ENCODE measurements around the gene FGF18.

The FGF18 gene

DNA sequence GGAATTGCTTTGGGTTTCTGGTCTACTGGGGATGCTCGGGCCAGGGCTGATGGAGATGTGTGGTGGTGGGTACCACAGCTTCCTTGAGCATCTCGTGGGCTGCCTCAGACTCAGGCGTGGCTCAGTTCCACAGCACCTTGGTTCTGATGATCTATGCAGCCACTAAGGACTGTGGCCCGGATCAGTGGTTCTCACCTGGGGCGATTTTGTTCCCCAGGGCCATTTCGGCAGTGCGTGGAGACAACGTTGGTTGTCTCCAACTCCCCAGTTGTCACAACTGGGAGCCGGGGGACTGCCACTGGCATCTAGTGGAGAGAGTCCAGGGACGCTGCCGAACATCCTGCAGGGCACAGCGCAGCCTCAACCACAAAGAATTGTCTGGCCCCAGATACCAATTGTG, 47.7 kb downstream of the FGF18 start:
- no peak for DNase-seq

- DNase-seq = no peak
Measured at GRCh38 chr5:171469326-171469725, 49.9 kb downstream of the FGF18 start.

- DNase-seq = no peak
Measured at GRCh38 chr5:171470420-171470819, 51.0 kb downstream of the FGF18 start.

GRCh38 chr5:171474230-171474813, 54.9 kb downstream of the FGF18 start:
- no peak for DNase-seq

DNA sequence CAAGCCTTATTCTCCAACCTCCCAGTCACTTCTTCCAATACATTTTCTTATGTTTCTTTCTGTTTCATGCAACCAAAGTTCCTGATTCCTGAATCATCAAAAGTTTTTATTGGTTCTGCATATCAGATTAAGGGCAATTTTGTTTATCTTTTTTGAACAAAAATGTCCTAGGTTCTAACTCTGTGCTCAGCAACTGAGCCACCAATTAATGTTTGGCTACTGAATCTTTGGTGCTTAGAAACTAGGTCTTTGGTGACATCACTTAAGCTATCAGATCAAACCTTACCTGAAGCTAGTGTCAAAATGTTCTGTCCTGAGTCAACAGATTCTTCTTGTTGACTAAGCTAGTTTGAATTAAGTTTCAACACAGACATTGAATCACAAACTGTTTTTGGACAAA, 56.1 kb downstream of the FGF18 start:
- DNase-seq = no peak

- no peak for DNase-seq
Measured at GRCh38 chr5:171476701-171477100, 57.3 kb downstream of the FGF18 start.

DNA sequence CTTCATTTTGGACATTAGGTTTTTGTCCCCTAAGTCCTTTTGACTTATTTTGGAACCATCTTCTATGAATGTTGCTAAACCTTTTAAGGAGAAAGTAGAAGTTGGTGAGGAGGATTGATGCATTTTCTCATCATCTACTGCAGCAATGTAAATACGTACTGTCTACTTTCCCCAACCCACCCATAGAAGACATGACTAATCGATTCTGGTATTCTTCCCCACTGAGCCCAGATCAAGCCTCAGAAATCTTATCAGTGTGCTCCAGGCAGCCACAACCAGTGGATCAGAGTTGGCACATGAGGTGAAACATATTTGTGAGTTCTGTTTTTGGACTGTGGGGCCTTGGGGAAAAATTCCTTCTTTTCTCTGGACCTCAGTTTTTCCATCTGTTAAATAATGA, 57.7 kb downstream of the FGF18 start:
- DNase-seq = no peak

DNA sequence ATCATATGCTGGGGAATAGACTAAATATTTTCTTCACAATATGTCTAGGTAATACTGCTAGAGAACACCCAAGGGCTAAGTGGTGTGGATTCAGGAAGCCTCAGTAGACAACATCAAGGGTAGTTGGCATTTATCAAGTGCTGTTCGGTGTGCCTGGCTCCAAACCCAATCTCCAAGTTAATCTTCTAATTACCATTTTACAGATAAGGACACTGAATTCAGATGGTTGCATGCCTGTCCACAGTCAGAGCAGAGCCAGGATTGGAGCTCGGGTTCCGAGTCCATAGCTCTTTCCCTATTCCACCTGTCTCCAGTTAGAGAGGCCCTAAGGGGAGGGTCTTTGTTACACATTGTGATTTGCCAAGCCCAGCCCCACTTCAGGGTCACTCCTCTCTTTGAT, 58.2 kb downstream of the FGF18 start:
- no peak for DNase-seq

DNA sequence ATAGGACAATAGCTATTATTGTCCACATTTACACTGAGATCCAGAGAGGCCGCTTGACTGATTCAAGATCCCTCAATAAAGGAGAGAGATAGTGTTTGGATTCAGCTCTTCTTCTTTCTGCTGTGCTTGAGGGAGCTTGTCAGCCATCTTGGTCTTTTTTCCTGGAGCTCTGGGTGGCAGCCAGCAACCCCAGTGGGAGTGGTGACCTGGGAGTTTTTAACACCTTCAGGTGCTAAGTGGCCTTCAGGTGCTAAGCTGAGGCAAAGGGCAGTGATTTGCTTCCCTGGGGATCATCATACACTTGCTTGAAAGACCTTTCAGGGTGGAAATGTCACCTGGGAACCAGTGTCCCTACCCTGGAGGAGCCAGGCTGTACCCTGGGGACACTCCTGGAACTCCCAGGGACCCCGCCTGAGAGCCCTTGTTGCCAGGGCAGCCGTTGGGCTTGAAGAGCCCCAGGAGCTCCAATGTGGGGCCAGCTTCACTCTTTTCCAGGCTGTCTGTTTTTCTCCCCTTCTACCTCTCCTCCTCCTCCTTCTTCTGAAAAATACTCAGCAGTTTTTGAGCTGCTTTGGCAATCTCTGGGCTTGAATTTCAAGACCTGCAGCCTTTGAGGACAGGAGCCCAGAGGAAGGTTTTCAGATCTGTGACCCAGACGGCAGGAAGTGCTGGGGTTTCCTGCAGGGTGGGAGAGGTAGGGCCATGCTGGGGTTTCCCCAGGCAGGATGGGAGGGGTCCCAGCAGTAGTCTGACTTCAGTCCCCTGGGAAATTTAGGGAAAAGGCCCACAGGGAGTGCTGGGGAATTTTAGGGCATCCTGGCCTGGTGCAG, 59.7 kb downstream of the FGF18 start:
- no peak for DNase-seq

- no peak for DNase-seq
Measured at GRCh38 chr5:171479776-171480125, 60.3 kb downstream of the FGF18 start.

DNA sequence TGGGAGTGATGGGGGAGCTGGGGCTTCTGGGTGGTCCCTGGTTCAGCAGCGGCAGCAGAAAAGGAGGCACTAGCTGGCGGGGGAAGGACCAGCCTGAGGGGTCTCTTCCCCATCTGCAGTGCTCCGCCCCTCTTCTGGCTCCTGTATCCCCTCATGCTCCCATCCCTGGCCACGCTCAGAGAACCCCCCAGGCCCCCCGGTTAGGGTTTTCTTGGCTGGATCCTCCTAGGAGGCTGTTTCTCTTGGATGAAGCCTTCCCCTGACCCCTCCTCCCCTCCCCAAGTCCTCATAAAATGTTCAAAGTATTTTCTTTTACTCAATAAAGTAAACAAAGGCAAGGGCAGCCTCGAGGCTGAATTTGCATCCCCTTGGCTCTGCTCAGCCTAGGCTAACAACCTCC, 60.8 kb downstream of the FGF18 start:
- DNase-seq = no peak

DNA sequence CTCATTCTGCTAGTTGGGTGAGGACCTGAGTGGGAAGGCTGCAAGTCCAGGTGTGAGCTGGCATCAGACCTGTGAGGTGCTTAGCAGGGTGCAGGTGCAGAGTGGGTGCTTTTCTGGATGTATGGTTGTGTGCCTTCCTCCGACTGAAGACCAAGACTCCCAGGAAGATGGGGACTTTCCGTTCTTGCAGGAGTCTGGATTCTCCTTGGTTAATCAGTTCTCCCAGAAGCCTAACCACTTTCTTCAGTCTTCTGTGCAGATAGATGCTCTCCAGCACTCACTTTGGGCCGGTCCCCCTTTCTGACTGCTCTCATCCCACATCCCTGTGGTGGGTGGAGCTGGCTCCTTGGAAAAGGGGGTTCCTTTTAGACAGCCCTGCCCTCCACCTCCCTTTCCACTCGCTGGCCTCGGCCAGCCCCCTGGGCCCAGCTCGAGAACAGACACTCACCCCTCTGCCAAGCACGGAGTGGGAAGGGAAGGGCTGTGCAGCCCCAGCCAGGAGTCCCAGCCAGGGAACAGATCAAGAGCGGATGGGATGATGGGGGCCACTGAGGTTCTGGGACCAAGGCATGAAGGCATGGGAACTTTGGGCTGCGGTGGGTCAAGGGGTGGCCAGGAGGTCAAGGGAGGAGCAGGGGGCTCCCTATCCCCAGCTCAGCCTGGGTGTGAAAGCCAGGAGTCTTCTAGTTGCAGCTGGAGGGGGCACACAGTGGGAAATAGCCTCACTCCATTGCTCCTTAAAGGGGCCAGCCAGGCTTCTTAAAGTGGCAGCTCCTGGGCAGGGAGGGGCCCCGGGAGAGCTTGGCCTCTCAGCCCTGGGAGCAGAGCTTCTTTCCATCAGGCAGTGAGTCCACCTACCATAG, 62.4 kb downstream of the FGF18 start:
- DNase-seq = no peak

DNA sequence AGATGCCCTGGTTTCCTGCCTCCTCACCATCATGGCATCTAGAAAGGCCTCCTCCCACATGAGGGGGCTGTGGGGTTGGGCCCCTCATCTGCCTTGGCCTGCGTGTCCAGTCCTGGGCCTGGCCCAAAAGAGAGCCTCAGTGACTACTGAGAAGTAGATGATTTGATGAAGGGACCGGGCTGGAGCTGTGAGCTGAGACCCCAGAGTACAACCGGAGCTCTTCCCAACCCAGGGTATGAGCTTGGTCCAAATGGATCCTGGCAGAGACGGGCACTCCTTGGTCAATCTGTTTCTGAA, 62.9 kb downstream of the FGF18 start:
- DNase-seq = no peak

- peak in 7 of 56 donors; percentile 7 to 23 (median 10) for DNase-seq
Measured at GRCh38 chr5:171483551-171484135, 64.2 kb downstream of the FGF18 start.

- no peak for DNase-seq
Measured at GRCh38 chr5:171484460-171484899, 65.0 kb downstream of the FGF18 start.

GRCh38 chr5:171485668-171486067, 66.2 kb downstream of the FGF18 start:
- DNase-seq = no peak

GRCh38 chr5:171486613-171487012, 67.2 kb downstream of the FGF18 start:
- no peak for DNase-seq

DNA sequence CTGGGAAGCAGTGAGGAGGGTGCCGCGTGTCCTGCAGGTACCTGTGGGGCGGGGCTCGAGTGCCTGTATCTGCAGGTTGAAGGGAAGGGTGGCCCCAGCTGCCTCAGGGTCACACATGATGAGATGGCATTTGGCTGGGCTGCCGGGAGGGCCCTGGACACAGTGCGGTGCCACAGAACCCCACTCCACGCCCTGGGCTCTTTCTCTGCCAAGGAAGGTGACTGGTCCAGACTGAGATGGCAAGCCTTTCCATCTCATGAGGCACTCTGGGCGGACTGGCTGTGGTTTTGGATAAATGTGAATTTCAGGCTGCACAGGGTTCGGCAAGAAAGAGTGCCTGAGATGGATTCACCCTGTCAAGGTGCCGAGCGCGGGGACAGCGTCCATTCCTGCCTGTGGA, 69.4 kb downstream of the FGF18 start:
- DNase-seq = no peak

- peak in 1 of 56 donors; percentile 2 for DNase-seq
Measured at GRCh38 chr5:171492781-171493180, 73.3 kb downstream of the FGF18 start.

DNA sequence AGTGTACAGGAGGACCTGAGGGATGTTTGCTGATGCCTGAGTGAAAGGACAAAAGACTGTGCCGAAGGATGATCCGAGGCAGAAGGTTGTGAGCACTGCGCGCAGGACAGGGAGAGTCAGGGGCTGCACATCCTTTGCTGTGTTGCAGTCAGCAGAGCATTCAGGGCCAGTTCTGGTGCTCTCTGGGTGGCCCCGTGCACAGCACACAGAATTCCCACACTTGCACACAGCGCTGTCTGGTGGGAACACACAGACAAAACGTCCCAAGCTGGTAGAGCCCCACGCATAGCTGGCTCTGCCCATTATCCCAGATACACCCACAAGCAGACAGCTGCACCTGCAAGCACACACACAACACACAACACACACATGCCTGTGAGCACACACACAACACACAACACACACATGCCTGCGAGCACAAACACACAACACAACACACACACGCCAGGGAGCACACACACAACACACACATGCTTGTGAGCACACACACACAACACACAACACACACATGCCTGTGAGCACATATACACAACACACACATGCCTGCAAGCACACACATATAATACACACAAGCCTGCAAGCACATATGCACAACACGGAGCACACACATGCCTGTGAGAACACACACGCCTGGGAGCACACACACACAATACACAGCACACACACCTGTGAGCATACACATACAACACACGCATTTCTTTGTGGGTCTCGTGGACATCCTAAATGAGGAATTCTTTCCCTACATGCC, 74.4 kb downstream of the FGF18 start:
- DNase-seq = no peak

- no peak for DNase-seq
Measured at GRCh38 chr5:171494452-171495121, 75.1 kb downstream of the FGF18 start.
